Caco-2 (cell line): ENCODE data around the gene SMARCB1. TPM values are rescaled to one million over a fixed set of nuclear protein-coding genes. Genes with fewer than 3 reads are reported as not detected.

Experiments
- BruUV-seq: library from RNA; stranded (reverse); fragments of 400-500 nt; replicated peaks from 2 replicates; lab custom pipeline; 2021; lab: Mats Ljungman, UMichigan
- CTCF ChIA-PET: fragments of 300-600 bp; sonication (Branson Sonifier 250); formaldehyde crosslinking; loops from one replicate; lab custom pipeline; 2022; ENCODE audit warnings: antibody characterized with exemption; lab: Charles Lee
- POLR2A ChIA-PET: fragments of 300-600 bp; sonication (Branson Sonifier 250); formaldehyde crosslinking; loops from one replicate; lab custom pipeline; 2022; ENCODE audit warnings: antibody characterized with exemption; lab: Charles Lee
- DNase-seq, 2 experiments: peaks; one replicate each; pipeline versions ENCODE4 v3.0.0 to v3.0.0-alpha.2; 2020 to 2022
- H3K27me3 ChIP-seq: replicated peaks from 2 replicates; pipeline ENCODE4 v1.6.0; 2011; ENCODE audit warnings: low read length; ENCODE audit not compliant: control insufficient read depth, insufficient read depth
- H3K36me3 ChIP-seq: 2 replicates; pipeline ENCODE4 v1.5.1; 2011; ENCODE audit warnings: low read length; ENCODE audit not compliant: control insufficient read depth, insufficient read depth
- H3K4me1 ChIP-seq: fragments of 250-450 bp; sonication (Bioruptor Pico); 2 replicates; pipeline ENCODE4 v1.5.1; 2020; ENCODE audit warnings: mild to moderate bottlenecking
- H3K4me3 ChIP-seq: 2 replicates; pipeline ENCODE4 v1.5.1; 2011; ENCODE audit warnings: low read depth, mild to moderate bottlenecking, control low read depth, low read length
- H3K9me3 ChIP-seq: fragments of 250-450 bp; sonication (Bioruptor Pico); 2 replicates; pipeline ENCODE4 v1.5.1; 2020; ENCODE audit warnings: mild to moderate bottlenecking, moderate library complexity
- H3K27ac Mint-ChIP-seq: one replicate; pipeline ENCODE4 v1.8.0; 2022; ENCODE audit warnings: mixed read lengths; ENCODE audit not compliant: unreplicated experiment
- H3K27me3 Mint-ChIP-seq: one replicate; pipeline ENCODE4 v1.8.0; 2022; ENCODE audit warnings: mixed read lengths; ENCODE audit not compliant: insufficient read depth, unreplicated experiment
- H3K36me3 Mint-ChIP-seq: one replicate; pipeline ENCODE4 v1.8.0; 2022; ENCODE audit warnings: mild to moderate bottlenecking, mixed read lengths; ENCODE audit not compliant: insufficient read depth, unreplicated experiment
- H3K4me1 Mint-ChIP-seq: one replicate; pipeline ENCODE4 v1.8.0; 2022; ENCODE audit warnings: low read depth, mixed read lengths; ENCODE audit not compliant: unreplicated experiment
- H3K4me3 Mint-ChIP-seq: one replicate; pipeline ENCODE4 v1.8.0; 2022; ENCODE audit warnings: mild to moderate bottlenecking, moderate library complexity, mixed read lengths; ENCODE audit not compliant: unreplicated experiment
- H3K9me3 Mint-ChIP-seq: one replicate; pipeline ENCODE4 v1.8.0; 2022; ENCODE audit warnings: mixed read lengths; ENCODE audit not compliant: unreplicated experiment
- CTCF ChIP-seq, 2 experiments: fragments of 200-600 bp in 1 of 2; IDR thresholded peaks; 1 replicate in 1 of 2; 2 replicates in 1 of 2; pipeline versions ENCODE4 v1.5.1 to v1.8.0; 2011 to 2022; ENCODE audit warnings: antibody characterized with exemption in 1 of 2, control low read depth in 1 of 2, inconsistent platforms in 1 of 2, low read depth in 1 of 2, low read length in 1 of 2, mild to moderate bottlenecking in 1 of 2, moderate library complexity in 1 of 2; ENCODE audit not compliant: insufficient read depth in 1 of 2, severe bottlenecking in 1 of 2, unreplicated experiment in 1 of 2
- intact Hi-C: fragments of 100-400 bp; cut with micrococcal nuclease; formaldehyde crosslinking; loops from one replicate; pipeline ENCODE4 v1.10.0; 2022; ENCODE audit not compliant: unreplicated experiment
- total RNA-seq: library from RNA; stranded (reverse); gene quantifications from 2 replicates; pipeline ENCODE4 v1.2.3, GENCODE V29; 2022

The SMARCB1 gene
- total RNA-seq, 1 experiment from 2014 or later, result 157 TPM

- ChIA-PET CTCF (no interaction called here), POLR2A (no interaction called here)
- no peaks in the 10 kb centered on the region for H3K9me3 Mint-ChIP-seq
- intact Hi-C loops, result loop anchor here (2.0 kb wide), 1 partner anchor 67 kb away; no protein-coding TSS in a partner anchor
- H3K4me3 Mint-ChIP-seq, result peak overlapping the region; percentile 95
- peaks cover 7% of the 10 kb centered on the region for H3K4me1 Mint-ChIP-seq
- Histone ChIP-seq H3K9me3 (no peaks in the 10 kb centered on the region), H3K4me1 (no peaks in the 10 kb centered on the region), H3K27me3 (no peaks in the 10 kb centered on the region), H3K4me3 (peak overlapping the region; percentile 71), H3K36me3 (no peaks in the 10 kb centered on the region; the same call in none of the 2 replicates)
- no peak for TF ChIP-seq CTCF (IDR thresholded peaks at IDR 0.05; ENCODE audit: insufficient read depth in 1 of 2, low read depth in 1 of 2, low read length in 1 of 2, severe bottlenecking in 1 of 2, unreplicated experiment in 1 of 2)
- peaks cover 47% of the 10 kb centered on the region for H3K36me3 Mint-ChIP-seq
- H3K27me3 Mint-ChIP-seq, result no peaks in the 10 kb centered on the region
- no peak for DNase-seq
- TSS peak; percentile 53 for BruUV-seq
- peak overlapping the region; percentile 100 for H3K27ac Mint-ChIP-seq
Measured at GRCh38 chr22:23837911-23838680, 51.3 kb downstream of the SMARCB1 start.

- TF ChIP-seq CTCF (IDR thresholded peaks at IDR 0.05; ENCODE audit: insufficient read depth in 1 of 2, low read depth in 1 of 2, low read length in 1 of 2, severe bottlenecking in 1 of 2, unreplicated experiment in 1 of 2), result no peak
- no peaks in the 10 kb centered on the region; the same call in 1 of the 2 replicates for H3K36me3 ChIP-seq
- H3K4me3 ChIP-seq, result peak within 1 kb of the TSS; percentile 71
- H3K9me3 Mint-ChIP-seq, result no peaks in the 10 kb centered on the region
- DNase-seq, result peak; percentile 99
- H3K27me3 Mint-ChIP-seq, result no peaks in the 10 kb centered on the region
- ChIA-PET CTCF (no interaction called here), POLR2A (no interaction called here)
- intact Hi-C loops, result loop anchor here (2.0 kb wide), 1 partner anchor 68 kb away; no protein-coding TSS in a partner anchor
- no peaks in the 10 kb centered on the region for H3K4me1 ChIP-seq
- H3K9me3 ChIP-seq, result no peaks in the 10 kb centered on the region
- H3K4me3 Mint-ChIP-seq, result peak within 1 kb of the TSS; percentile 95
- H3K36me3 Mint-ChIP-seq, result peaks cover 47% of the 10 kb centered on the region
- peak within 1 kb of the TSS; percentile 100 for H3K27ac Mint-ChIP-seq
- BruUV-seq, result no TSS peak
- no peaks in the 10 kb centered on the region for H3K27me3 ChIP-seq
- H3K4me1 Mint-ChIP-seq, result peaks cover 7% of the 10 kb centered on the region
Measured at GRCh38 chr22:23838681-23839468, 52.1 kb downstream of the SMARCB1 start, which contains the start of gene DERL3. Gene DERL3 (minus strand): TSS chr22:23839006. CDS start chr22:23838987, 19 bp downstream.

GRCh38 chr22:23840026-23840425, 53.3 kb downstream of the SMARCB1 start:
- TF ChIP-seq CTCF (IDR thresholded peaks at IDR 0.05; ENCODE audit: insufficient read depth in 1 of 2, low read depth in 1 of 2, low read length in 1 of 2, severe bottlenecking in 1 of 2, unreplicated experiment in 1 of 2), result no peak
- Mint-ChIP-seq H3K9me3 (no peaks in the 10 kb centered on the region), H3K4me3 (peak overlapping the region; percentile 95), H3K27me3 (no peaks in the 10 kb centered on the region), H3K4me1 (peaks cover 7% of the 10 kb centered on the region), H3K36me3 (peaks cover 42% of the 10 kb centered on the region), H3K27ac (no peak overlapping the region)
- Histone ChIP-seq H3K27me3 (no peaks in the 10 kb centered on the region), H3K36me3 (no peaks in the 10 kb centered on the region), H3K4me1 (no peaks in the 10 kb centered on the region), H3K4me3 (no peak overlapping the region), H3K9me3 (no peaks in the 10 kb centered on the region)
- intact Hi-C loops, result no loop called here
- POLR2A ChIA-PET, result no interaction called here
- no TSS peak for BruUV-seq
- DNase-seq, result no peak
- CTCF ChIA-PET, result no interaction called here
